Measurements from ENCODE around the gene PRAC1. TPM values are rescaled to one million over a fixed set of nuclear protein-coding genes. Genes with fewer than 3 reads are reported as not detected.

PRAC1 gene
- polyA plus RNA-seq, 2 donors, result 0.63 TPM; not detected in 1

GRCh38 chr17:48734333-48735061 lies 12.2 kb upstream of the PRAC1 start:
- Histone ChIP-seq H3K4me3 (ENCODE audit: low read depth in 1 of 2, low read length in 2 of 2) (no peak overlapping the region), H3K9me3 (ENCODE audit: control insufficient read depth in 2 of 2, insufficient read depth in 1 of 2, low read depth in 1 of 2, low read length in 1 of 2) (no peaks in the 10 kb centered on the region), H3K4me1 (ENCODE audit: control insufficient read depth in 2 of 2, insufficient read depth in 2 of 2, low read length in 1 of 2) (peaks cover 0 to 2% of the 10 kb centered on the region in 2 donors), H3K27ac (ENCODE audit: low read depth in 2 of 2, low read length in 1 of 2) (no peak overlapping the region), H3K36me3 (ENCODE audit: control insufficient read depth in 2 of 2, insufficient read depth in 2 of 2, low read length in 1 of 2) (no peaks in the 10 kb centered on the region), H3K27me3 (ENCODE audit: control insufficient read depth in 1 of 2, insufficient read depth in 2 of 2, low read length in 2 of 2) (peaks cover 6 to 37% of the 10 kb centered on the region in 2 donors)
- WGBS, 2 donors, result 11 to 14% methylated on average over 14 of the region's 14 CpGs

GRCh38 chr17:48733632-48734328 lies 11.5 kb upstream of the PRAC1 start:
- 14 to 15% methylated on average over 22 of the region's 22 CpGs for WGBS, 2 donors
- Histone ChIP-seq H3K27ac (ENCODE audit: low read depth in 2 of 2, low read length in 1 of 2) (no peak overlapping the region), H3K4me1 (ENCODE audit: control insufficient read depth in 2 of 2, insufficient read depth in 2 of 2, low read length in 1 of 2) (peaks cover 0 to under 1% of the 10 kb centered on the region in 2 donors), H3K36me3 (ENCODE audit: control insufficient read depth in 2 of 2, insufficient read depth in 2 of 2, low read length in 1 of 2) (no peaks in the 10 kb centered on the region), H3K4me3 (ENCODE audit: low read depth in 1 of 2, low read length in 2 of 2) (no peak overlapping the region), H3K9me3 (ENCODE audit: control insufficient read depth in 2 of 2, insufficient read depth in 1 of 2, low read depth in 1 of 2, low read length in 1 of 2) (no peaks in the 10 kb centered on the region), H3K27me3 (ENCODE audit: control insufficient read depth in 1 of 2, insufficient read depth in 2 of 2, low read length in 2 of 2) (peaks cover 10 to 39% of the 10 kb centered on the region in 2 donors)

GRCh38 chr17:48732688-48733629 lies 10.6 kb upstream of the PRAC1 start:
- Histone ChIP-seq H3K27ac (ENCODE audit: low read depth in 2 of 2, low read length in 1 of 2) (no peak overlapping the region), H3K27me3 (ENCODE audit: control insufficient read depth in 1 of 2, insufficient read depth in 2 of 2, low read length in 2 of 2) (peaks cover 10 to 41% of the 10 kb centered on the region in 2 donors), H3K36me3 (ENCODE audit: control insufficient read depth in 2 of 2, insufficient read depth in 2 of 2, low read length in 1 of 2) (no peaks in the 10 kb centered on the region), H3K9me3 (ENCODE audit: control insufficient read depth in 2 of 2, insufficient read depth in 1 of 2, low read depth in 1 of 2, low read length in 1 of 2) (peaks cover 0 to 2% of the 10 kb centered on the region in 2 donors), H3K4me1 (ENCODE audit: control insufficient read depth in 2 of 2, insufficient read depth in 2 of 2, low read length in 1 of 2) (peaks cover 0 to 4% of the 10 kb centered on the region in 2 donors), H3K4me3 (ENCODE audit: low read depth in 1 of 2, low read length in 2 of 2) (no peak overlapping the region)
- WGBS, 2 donors, result 3 to 7% methylated on average over 50 of the region's 50 CpGs

GRCh38 chr17:48731355-48731754 lies 9.0 kb upstream of the PRAC1 start:
- H3K27ac ChIP-seq (ENCODE audit: low read depth in 2 of 2, low read length in 1 of 2), result no peak overlapping the region

GRCh38 chr17:48730240-48730550 lies 7.9 kb upstream of the PRAC1 start:
- Histone ChIP-seq H3K9me3 (ENCODE audit: control insufficient read depth in 2 of 2, insufficient read depth in 1 of 2, low read depth in 1 of 2, low read length in 1 of 2) (peaks cover 0 to 6% of the 10 kb centered on the region in 2 donors), H3K4me3 (ENCODE audit: low read depth in 1 of 2, low read length in 2 of 2) (no peak overlapping the region), H3K36me3 (ENCODE audit: control insufficient read depth in 2 of 2, insufficient read depth in 2 of 2, low read length in 1 of 2) (no peaks in the 10 kb centered on the region), H3K27ac (ENCODE audit: low read depth in 2 of 2, low read length in 1 of 2) (no peak overlapping the region), H3K4me1 (ENCODE audit: control insufficient read depth in 2 of 2, insufficient read depth in 2 of 2, low read length in 1 of 2) (peaks cover 0 to 6% of the 10 kb centered on the region in 2 donors), H3K27me3 (ENCODE audit: control insufficient read depth in 1 of 2, insufficient read depth in 2 of 2, low read length in 2 of 2) (peaks cover 10 to 61% of the 10 kb centered on the region in 2 donors)
- WGBS, 2 donors, result 32 to 38% methylated on average over 3 of the region's 3 CpGs

More at GRCh38 chr17:48731355-48731754, 9.0 kb upstream of the PRAC1 start:
- Histone ChIP-seq H3K9me3 (ENCODE audit: control insufficient read depth in 2 of 2, insufficient read depth in 1 of 2, low read depth in 1 of 2, low read length in 1 of 2) (peaks cover 0 to 6% of the 10 kb centered on the region in 2 donors), H3K4me3 (ENCODE audit: low read depth in 1 of 2, low read length in 2 of 2) (no peak overlapping the region), H3K36me3 (ENCODE audit: control insufficient read depth in 2 of 2, insufficient read depth in 2 of 2, low read length in 1 of 2) (no peaks in the 10 kb centered on the region), H3K4me1 (ENCODE audit: control insufficient read depth in 2 of 2, insufficient read depth in 2 of 2, low read length in 1 of 2) (peaks cover 0 to 4% of the 10 kb centered on the region in 2 donors), H3K27me3 (ENCODE audit: control insufficient read depth in 1 of 2, insufficient read depth in 2 of 2, low read length in 2 of 2) (peaks cover 10 to 56% of the 10 kb centered on the region in 2 donors)

GRCh38 chr17:48729335-48730239 lies 7.3 kb upstream of the PRAC1 start:
- Histone ChIP-seq H3K27me3 (ENCODE audit: control insufficient read depth in 1 of 2, insufficient read depth in 2 of 2, low read length in 2 of 2) (peaks cover 4 to 61% of the 10 kb centered on the region in 2 donors), H3K4me3 (ENCODE audit: low read depth in 1 of 2, low read length in 2 of 2) (no peak overlapping the region), H3K4me1 (ENCODE audit: control insufficient read depth in 2 of 2, insufficient read depth in 2 of 2, low read length in 1 of 2) (peaks cover 0 to 10% of the 10 kb centered on the region in 2 donors), H3K9me3 (ENCODE audit: control insufficient read depth in 2 of 2, insufficient read depth in 1 of 2, low read depth in 1 of 2, low read length in 1 of 2) (peaks cover 0 to 6% of the 10 kb centered on the region in 2 donors), H3K27ac (ENCODE audit: low read depth in 2 of 2, low read length in 1 of 2) (no peak overlapping the region), H3K36me3 (ENCODE audit: control insufficient read depth in 2 of 2, insufficient read depth in 2 of 2, low read length in 1 of 2) (no peaks in the 10 kb centered on the region)
- 11 to 14% methylated on average over 19 of the region's 19 CpGs for WGBS, 2 donors

GRCh38 chr17:48728232-48729231 lies 6.2 kb upstream of the PRAC1 start, which contains the start of gene HOXB13:
TSS of gene HOXB13 (minus strand) at chr17:48728750. CDS start at chr17:48728593, 157 bp downstream.
- Histone ChIP-seq H3K27me3 (ENCODE audit: control insufficient read depth in 1 of 2, insufficient read depth in 2 of 2, low read length in 2 of 2) (peaks cover 4 to 59% of the 10 kb centered on the region in 2 donors), H3K27ac (ENCODE audit: low read depth in 2 of 2, low read length in 1 of 2) (no peak within 1 kb of the TSS), H3K36me3 (ENCODE audit: control insufficient read depth in 2 of 2, insufficient read depth in 2 of 2, low read length in 1 of 2) (no peaks in the 10 kb centered on the region), H3K4me3 (ENCODE audit: low read depth in 1 of 2, low read length in 2 of 2) (no peak within 1 kb of the TSS), H3K4me1 (ENCODE audit: control insufficient read depth in 2 of 2, insufficient read depth in 2 of 2, low read length in 1 of 2) (peaks cover 0 to 10% of the 10 kb centered on the region in 2 donors), H3K9me3 (ENCODE audit: control insufficient read depth in 2 of 2, insufficient read depth in 1 of 2, low read depth in 1 of 2, low read length in 1 of 2) (peaks cover 0 to 6% of the 10 kb centered on the region in 2 donors)
- WGBS, 2 donors, result 5 to 6% methylated on average over 52 to 55 of the region's 55 CpGs

Measured in esophagus (tissue), 2 donors.